ENCODE measurements around the gene CAPN13. TPM values are rescaled to one million over a fixed set of nuclear protein-coding genes. Genes with fewer than 3 reads are reported as not detected.

Gene CAPN13
- polyA plus RNA-seq, 1 donor (not counting 4 experiments of a cell fraction or from before 2014, with no cell fraction given), result not detected

- no peak overlapping the region for H2AFZ ChIP-seq (ENCODE audit: control insufficient read depth, low read length)
- H3K4me1 ChIP-seq (ENCODE audit: control insufficient read depth, extremely low read depth, insufficient read depth, low read length), result no peaks in the 10 kb centered on the region
- TF ChIP-seq EZH2 (IDR thresholded peaks at IDR 0.05; ENCODE audit: low read length) (no peak), CTCF (optimal IDR thresholded peaks at IDR 0.05 in 1 of 3, IDR thresholded peaks at IDR 0.05 in 1 of 3, conservative IDR thresholded peaks at IDR 0.05 in 1 of 3; ENCODE audit: extremely low read depth in 1 of 3, insufficient read depth in 2 of 3, low read length in 3 of 3) (no peak)
- no peaks in the 10 kb centered on the region for H3K9me3 ChIP-seq (ENCODE audit: control insufficient read depth, low read depth, low read length)
- no peak for DNase-seq (ENCODE audit: low read depth, low spot score)
- H3K36me3 ChIP-seq (ENCODE audit: control insufficient read depth in 2 of 2, extremely low read depth in 1 of 2, insufficient read depth in 2 of 2, low read length in 2 of 2), result no peaks in the 10 kb centered on the region
- no peak overlapping the region for H3K9ac ChIP-seq (ENCODE audit: control insufficient read depth, extremely low read depth, insufficient read depth, low read length)
- no peak for FAIRE-seq
- no peaks in the 10 kb centered on the region for H3K9me1 ChIP-seq (ENCODE audit: control insufficient read depth, extremely low read depth, insufficient read depth, low read length)
- H4K20me1 ChIP-seq (ENCODE audit: control insufficient read depth, extremely low read depth, insufficient read depth, low read length), result no peaks in the 10 kb centered on the region
- H3K4me2 ChIP-seq (ENCODE audit: control insufficient read depth, extremely low read depth, insufficient read depth, low read depth, low read length), result no peak overlapping the region
- dilution Hi-C loops (cut with MboI; ENCODE audit: extremely low pct_ligation_motif_present, low sequenced_read_pairs), result no loop called here
- H3K27me3 ChIP-seq (ENCODE audit: control insufficient read depth, extremely low read depth, insufficient read depth, low read length), result peaks cover 4% of the 10 kb centered on the region
- H3K4me3 ChIP-seq (ENCODE audit: control insufficient read depth in 2 of 3, extremely low read depth in 1 of 3, insufficient read depth in 2 of 3, low read depth in 1 of 3, low read length in 3 of 3), result no peak overlapping the region
- no peaks in the 10 kb centered on the region for H3K79me2 ChIP-seq (ENCODE audit: control insufficient read depth, insufficient read depth, low read length)
- H3K27ac ChIP-seq (ENCODE audit: control insufficient read depth, insufficient read depth, low read length), result no peak overlapping the region
Observed at GRCh38 chr2:30688956-30689401, 118.3 kb downstream of the CAPN13 start.

GRCh38 chr2:30686669-30687068 is 120.6 kb downstream of the CAPN13 start:
- Histone ChIP-seq H3K9me3 (ENCODE audit: control insufficient read depth, low read depth, low read length) (no peaks in the 10 kb centered on the region), H3K79me2 (ENCODE audit: control insufficient read depth, insufficient read depth, low read length) (no peaks in the 10 kb centered on the region), H2AFZ (ENCODE audit: control insufficient read depth, low read length) (no peak overlapping the region), H3K4me2 (ENCODE audit: control insufficient read depth, extremely low read depth, insufficient read depth, low read depth, low read length) (no peak overlapping the region), H3K9me1 (ENCODE audit: control insufficient read depth, extremely low read depth, insufficient read depth, low read length) (no peaks in the 10 kb centered on the region), H3K4me1 (ENCODE audit: control insufficient read depth, extremely low read depth, insufficient read depth, low read length) (no peaks in the 10 kb centered on the region), H3K36me3 (ENCODE audit: control insufficient read depth in 2 of 2, extremely low read depth in 1 of 2, insufficient read depth in 2 of 2, low read length in 2 of 2) (no peaks in the 10 kb centered on the region), H3K27ac (ENCODE audit: control insufficient read depth, insufficient read depth, low read length) (no peak overlapping the region), H3K4me3 (ENCODE audit: control insufficient read depth in 2 of 3, extremely low read depth in 1 of 3, insufficient read depth in 2 of 3, low read depth in 1 of 3, low read length in 3 of 3) (no peak overlapping the region), H4K20me1 (ENCODE audit: control insufficient read depth, extremely low read depth, insufficient read depth, low read length) (no peaks in the 10 kb centered on the region), H3K27me3 (ENCODE audit: control insufficient read depth, extremely low read depth, insufficient read depth, low read length) (no peaks in the 10 kb centered on the region), H3K9ac (ENCODE audit: control insufficient read depth, extremely low read depth, insufficient read depth, low read length) (no peak overlapping the region)
- DNase-seq (ENCODE audit: low read depth, low spot score) (no peak), FAIRE-seq (no peak)
- dilution Hi-C loops (cut with MboI; ENCODE audit: extremely low pct_ligation_motif_present, low sequenced_read_pairs), result no loop called here
- TF ChIP-seq CTCF (optimal IDR thresholded peaks at IDR 0.05 in 1 of 3, IDR thresholded peaks at IDR 0.05 in 1 of 3, conservative IDR thresholded peaks at IDR 0.05 in 1 of 3; ENCODE audit: extremely low read depth in 1 of 3, insufficient read depth in 2 of 3, low read length in 3 of 3) (no peak), EZH2 (IDR thresholded peaks at IDR 0.05; ENCODE audit: low read length) (no peak)

Data from keratinocyte (primary cell).